H9 (cell line): ENCODE data around the gene HIPK3. TPM values are rescaled to one million over a fixed set of nuclear protein-coding genes. Genes with fewer than 3 reads are reported as not detected.

Experiments
- DNase-seq: peaks from one replicate; pipeline ENCODE4 v3.0.0-alpha.2; 2017
- H2AFZ ChIP-seq: one replicate; pipeline ENCODE4 v1.6.1; 2013; ENCODE audit warnings: mild to moderate bottlenecking, low read length, control low read depth, moderate library complexity
- H2AK5ac ChIP-seq: 2 replicates; pipeline ENCODE4 v1.6.1; 2013; ENCODE audit warnings: low read length, control low read depth, mixed read lengths; ENCODE audit not compliant: insufficient read length
- H2BK120ac ChIP-seq: one replicate; pipeline ENCODE4 v1.6.1; 2013; ENCODE audit warnings: low read depth, mild to moderate bottlenecking, low read length, control low read depth, inconsistent platforms; ENCODE audit not compliant: poor library complexity, severe bottlenecking
- H2BK12ac ChIP-seq: 2 replicates; pipeline ENCODE4 v1.6.1; 2013; ENCODE audit warnings: low read length, control low read depth, mixed read lengths, low read depth; ENCODE audit not compliant: insufficient read length
- H2BK15ac ChIP-seq: 2 replicates; pipeline ENCODE4 v1.6.1; 2013; ENCODE audit warnings: low read depth, low read length, control low read depth
- H2BK20ac ChIP-seq: one replicate; pipeline ENCODE4 v1.6.1; 2013; ENCODE audit warnings: low read depth, mild to moderate bottlenecking, low read length, control low read depth, inconsistent platforms; ENCODE audit not compliant: poor library complexity, severe bottlenecking
- H2BK5ac ChIP-seq: 2 replicates; pipeline ENCODE4 v1.6.1; 2013; ENCODE audit warnings: low read length, control low read depth, mixed read lengths; ENCODE audit not compliant: insufficient read length
- H3K14ac ChIP-seq: 2 replicates; pipeline ENCODE4 v1.6.1; 2013; ENCODE audit warnings: low read length, control low read depth; ENCODE audit not compliant: insufficient read depth
- H3K18ac ChIP-seq: 2 replicates; pipeline ENCODE4 v1.6.1; 2013; ENCODE audit warnings: low read depth, mild to moderate bottlenecking, mixed read lengths, low read length, control low read depth; ENCODE audit not compliant: insufficient read length
- H3K23ac ChIP-seq: 2 replicates; pipeline ENCODE4 v1.6.1; 2013; ENCODE audit warnings: low read length, control low read depth, mixed read lengths, low read depth; ENCODE audit not compliant: insufficient read length
- H3K23me2 ChIP-seq: 2 replicates; pipeline ENCODE4 v1.6.1; 2013; ENCODE audit warnings: low read depth, mild to moderate bottlenecking, mixed read lengths, low read length, control low read depth; ENCODE audit not compliant: insufficient read length, poor library complexity, severe bottlenecking
- H3K27ac ChIP-seq: 2 replicates; pipeline ENCODE4 v1.5.1; 2013; ENCODE audit warnings: low read length, control low read depth, mixed read lengths, low read depth; ENCODE audit not compliant: insufficient read length
- H3K27me3 ChIP-seq: 2 replicates; pipeline ENCODE4 v1.6.1; 2013; ENCODE audit warnings: low read length, control low read depth, inconsistent platforms; ENCODE audit not compliant: insufficient read depth
- H3K4ac ChIP-seq: 2 replicates; pipeline ENCODE4 v1.6.1; 2013; ENCODE audit warnings: low read depth, mild to moderate bottlenecking, control low read depth, inconsistent platforms, low read length, moderate library complexity
- H3K4me1 ChIP-seq: 2 replicates; pipeline ENCODE4 v1.6.1; 2013; ENCODE audit warnings: low read length, control low read depth, inconsistent platforms; ENCODE audit not compliant: insufficient read depth
- H3K4me2 ChIP-seq: 2 replicates; pipeline ENCODE4 v1.6.1; 2013; ENCODE audit warnings: low read length, control low read depth, mixed read lengths; ENCODE audit not compliant: insufficient read length, insufficient read depth
- H3K56ac ChIP-seq: 2 replicates; pipeline ENCODE4 v1.6.1; 2013; ENCODE audit warnings: low read depth, mild to moderate bottlenecking, mixed read lengths, low read length, control low read depth; ENCODE audit not compliant: insufficient read length
- H3K79me1 ChIP-seq: 2 replicates; pipeline ENCODE4 v1.6.1; 2013; ENCODE audit warnings: low read depth, mild to moderate bottlenecking, moderate library complexity, low read length, control low read depth, inconsistent platforms; ENCODE audit not compliant: insufficient read depth, poor library complexity, severe bottlenecking
- H3K79me2 ChIP-seq: 2 replicates; pipeline ENCODE4 v1.6.1; 2013; ENCODE audit warnings: low read length, control low read depth, inconsistent platforms; ENCODE audit not compliant: insufficient read depth
- H3K9ac ChIP-seq: 2 replicates; pipeline ENCODE4 v1.6.1; 2013; ENCODE audit warnings: low read length, control low read depth, mixed read lengths; ENCODE audit not compliant: insufficient read length; ENCODE audit errors: extremely low read depth
- H3K9me3 ChIP-seq: one replicate; pipeline ENCODE4 v1.6.1; 2013; ENCODE audit warnings: low read depth, low read length, inconsistent platforms; ENCODE audit not compliant: control insufficient read depth
- H3T11ph ChIP-seq: one replicate; pipeline ENCODE4 v1.6.1; 2013; ENCODE audit warnings: mild to moderate bottlenecking, low read length, control low read depth, inconsistent platforms
- H4K20me1 ChIP-seq: one replicate; pipeline ENCODE4 v1.6.1; 2013; ENCODE audit not compliant: control insufficient read depth, insufficient read length, insufficient read depth
- H4K5ac ChIP-seq: 2 replicates; pipeline ENCODE4 v1.6.1; 2013; ENCODE audit warnings: low read depth, mild to moderate bottlenecking, mixed read lengths, low read length, control low read depth; ENCODE audit not compliant: insufficient read length
- H4K8ac ChIP-seq: replicated peaks from 2 replicates; pipeline ENCODE4 v1.6.1; 2013; ENCODE audit warnings: low read length, control low read depth, mixed read lengths, low read depth; ENCODE audit not compliant: insufficient read length
- H4K91ac ChIP-seq: 2 replicates; pipeline ENCODE4 v1.6.1; 2013; ENCODE audit warnings: low read depth, mild to moderate bottlenecking, moderate library complexity, mixed read lengths, low read length, control low read depth; ENCODE audit not compliant: insufficient read length
- H3K27ac Mint-ChIP-seq, 3 experiments: 2 replicates in 2 of 3; 3 replicates in 1 of 3; pipeline ENCODE4 v1.8.0; 2020 to 2021; ENCODE audit warnings: mixed read lengths in 3 of 3, mild to moderate bottlenecking in 1 of 3, moderate library complexity in 1 of 3
- H3K27me3 Mint-ChIP-seq: 2 replicates; pipeline ENCODE4 v1.8.0; 2021; ENCODE audit warnings: low read depth, mild to moderate bottlenecking, moderate library complexity, mixed read lengths
- H3K36me3 Mint-ChIP-seq, 3 experiments: 2 replicates in 2 of 3; 3 replicates in 1 of 3; pipeline ENCODE4 v1.8.0; 2020 to 2021; ENCODE audit warnings: low read depth in 3 of 3, mixed read lengths in 3 of 3; ENCODE audit not compliant: insufficient read depth in 1 of 3
- H3K4me1 Mint-ChIP-seq, 2 experiments: 2 replicates each; pipeline ENCODE4 v1.8.0; 2020; ENCODE audit warnings: mixed read lengths in 2 of 2
- H3K4me3 Mint-ChIP-seq, 2 experiments: 2 replicates in 1 of 2; 3 replicates in 1 of 2; pipeline ENCODE4 v1.8.0; 2020 to 2021; ENCODE audit warnings: mild to moderate bottlenecking in 2 of 2, mixed read lengths in 2 of 2, moderate library complexity in 1 of 2
- H3K9me3 Mint-ChIP-seq, 2 experiments: 2 replicates in 1 of 2; 3 replicates in 1 of 2; pipeline ENCODE4 v1.8.0; 2020; ENCODE audit warnings: mild to moderate bottlenecking in 2 of 2, mixed read lengths in 2 of 2, moderate library complexity in 1 of 2
- CTCF ChIP-seq: fragments of 200-600 bp; sonication (generic); conservative IDR thresholded peaks from 3 replicates; pipeline ENCODE4 v1.8.0; 2021; ENCODE audit warnings: antibody characterized with exemption, mild to moderate bottlenecking
- WGBS: extraction: QIAGEN DNeasy Blood & Tissue Kit; methylation state at CpG from one replicate; pipeline ENCODE4 v1.1.7; 2013; ENCODE audit warnings: missing lambda C conversion rate, low lambda C conversion rate, mixed read lengths; ENCODE audit not compliant: insufficient read length; ENCODE audit errors: extremely low coverage; 5-methylcytosine and 5-hydroxymethylcytosine counted together
- total RNA-seq: library from RNA; stranded (reverse); gene quantifications from 2 replicates; pipeline ENCODE4 v1.2.1, GENCODE V29; 2021

The HIPK3 gene
- total RNA-seq, 1 experiment from 2014 or later, result 23.4 TPM

GRCh38 chr11:33373636-33374035 is 116.5 kb downstream of the HIPK3 start:
- DNase-seq, result no peak
- Histone ChIP-seq H4K8ac (no peak overlapping the region), H4K5ac (no peak overlapping the region), H3K27ac (no peak overlapping the region), H3K4me1 (peaks cover 2% of the 10 kb centered on the region; the same call in 1 of the 2 replicates), H2BK20ac (no peak overlapping the region), H2AFZ (no peak overlapping the region), H3K4me2 (no peak overlapping the region), H3K9me3 (no peaks in the 10 kb centered on the region), H3K56ac (no peak overlapping the region), H4K20me1 (no peaks in the 10 kb centered on the region), H3K23me2 (no peaks in the 10 kb centered on the region), H2BK12ac (no peak overlapping the region), H2BK5ac (no peak overlapping the region), H3K14ac (no peak overlapping the region), H2BK15ac (no peak overlapping the region), H3T11ph (no peak overlapping the region), H3K4ac (no peak overlapping the region), H3K27me3 (peaks cover 7% of the 10 kb centered on the region; the same call in 1 of the 2 replicates), H3K23ac (no peak overlapping the region), H4K91ac (no peak overlapping the region), H3K9ac (no peak overlapping the region), H2AK5ac (no peak overlapping the region), H2BK120ac (no peak overlapping the region), H3K18ac (no peak overlapping the region), H3K79me2 (no peaks in the 10 kb centered on the region), H3K79me1 (no peaks in the 10 kb centered on the region)
- no peak for TF ChIP-seq CTCF
- Mint-ChIP-seq H3K27me3 (peaks cover 48% of the 10 kb centered on the region), H3K4me3 (no peak overlapping the region), H3K36me3 (no peaks in the 10 kb centered on the region), H3K4me1 (peaks cover 16 to 26% of the 10 kb centered on the region in 2 experiments), H3K9me3 (no peaks in the 10 kb centered on the region), H3K27ac (0 out of 7 replicates have a peak overlapping the region, but pooled peaks of 1 of the 3 experiments have one; percentile 13)
- no CpG with 5 or more reads among the region's 6 CpGs for WGBS
